Mesenchymal stem cell (in vitro differentiated cells and primary cell): ENCODE results near the gene CD47.
A peak's percentile ranks its signal among the peaks of the same experiment; 100 is the strongest.

ENCODE experiments used
- DNase-seq: peaks from one replicate; pipeline ENCODE4 v3.0.0-alpha.2; 2013
- H2AFZ ChIP-seq: one replicate; pipeline ENCODE4 v1.6.1; 2013; ENCODE audit warnings: low read depth, mild to moderate bottlenecking, control low read depth, inconsistent platforms, low read length, moderate library complexity
- H2AK5ac ChIP-seq: 2 replicates; pipeline ENCODE4 v1.6.1; 2013; ENCODE audit warnings: low read length, moderate library complexity, mild to moderate bottlenecking, inconsistent platforms; ENCODE audit not compliant: severe bottlenecking
- H2BK120ac ChIP-seq: one replicate; pipeline ENCODE4 v1.6.1; 2013; ENCODE audit warnings: low read depth, mild to moderate bottlenecking, inconsistent platforms, low read length, moderate library complexity
- H2BK12ac ChIP-seq, 2 experiments: one replicate each; pipeline ENCODE4 v1.6.1; 2013; ENCODE audit warnings: inconsistent platforms in 2 of 2, low read length in 2 of 2, mild to moderate bottlenecking in 2 of 2, moderate library complexity in 2 of 2, control low read depth in 1 of 2
- H2BK15ac ChIP-seq: one replicate; pipeline ENCODE4 v1.6.1; 2013; ENCODE audit warnings: mild to moderate bottlenecking, low read depth, inconsistent platforms; ENCODE audit not compliant: poor library complexity, severe bottlenecking
- H2BK5ac ChIP-seq: 2 replicates; pipeline ENCODE4 v1.6.1; 2013; ENCODE audit warnings: low read depth, mild to moderate bottlenecking, low read length, control low read depth, inconsistent platforms; ENCODE audit not compliant: poor library complexity, severe bottlenecking
- H3K14ac ChIP-seq, 2 experiments: one replicate each; pipeline ENCODE4 v1.6.1; 2013; ENCODE audit warnings: inconsistent platforms in 2 of 2, low read length in 2 of 2, control low read depth in 1 of 2, mild to moderate bottlenecking in 1 of 2, moderate library complexity in 1 of 2
- H3K18ac ChIP-seq, 2 experiments: one replicate each; pipeline ENCODE4 v1.6.1; 2013; ENCODE audit warnings: inconsistent platforms in 2 of 2, low read length in 2 of 2, control low read depth in 1 of 2, low read depth in 1 of 2, mild to moderate bottlenecking in 1 of 2
- H3K23ac ChIP-seq, 2 experiments: one replicate each; pipeline ENCODE4 v1.6.1; 2013; ENCODE audit warnings: inconsistent platforms in 2 of 2, low read length in 2 of 2, mild to moderate bottlenecking in 2 of 2, moderate library complexity in 2 of 2, control low read depth in 1 of 2
- H3K27ac ChIP-seq: 2 replicates; pipeline ENCODE4 v1.5.1; 2013; ENCODE audit warnings: mild to moderate bottlenecking, moderate library complexity, low read length, control low read depth, inconsistent platforms; ENCODE audit not compliant: poor library complexity, severe bottlenecking
- H3K27me3 ChIP-seq, 2 experiments: 2 replicates each; pipeline versions ENCODE4 v1.6.1 to v1.7.0; 2013; ENCODE audit warnings: low read length in 2 of 2, mild to moderate bottlenecking in 2 of 2, moderate library complexity in 2 of 2, control low read depth in 1 of 2, inconsistent platforms in 1 of 2; ENCODE audit not compliant: control insufficient read depth in 1 of 2, insufficient read depth in 1 of 2
- H3K36me3 ChIP-seq, 2 experiments: 2 replicates each; pipeline versions ENCODE4 v1.6.1 to v1.7.0; 2013; ENCODE audit warnings: low read length in 2 of 2, control low read depth in 1 of 2, inconsistent platforms in 1 of 2, low read depth in 1 of 2, mild to moderate bottlenecking in 1 of 2; ENCODE audit not compliant: insufficient read depth in 2 of 2, control insufficient read depth in 1 of 2
- H3K4ac ChIP-seq, 2 experiments: one replicate each; pipeline ENCODE4 v1.6.1; 2013; ENCODE audit warnings: inconsistent platforms in 2 of 2, low read length in 2 of 2, mild to moderate bottlenecking in 2 of 2, moderate library complexity in 2 of 2, control low read depth in 1 of 2, low read depth in 1 of 2
- H3K4me1 ChIP-seq: 2 replicates; pipeline ENCODE4 v1.6.1; 2013; ENCODE audit warnings: low read depth, low read length, control low read depth; ENCODE audit not compliant: control insufficient read depth, insufficient read depth
- H3K4me2 ChIP-seq: 2 replicates; pipeline ENCODE4 v1.6.1; 2013; ENCODE audit warnings: low read length, mild to moderate bottlenecking, inconsistent platforms; ENCODE audit not compliant: poor library complexity, severe bottlenecking
- H3K4me3 ChIP-seq, 2 experiments: 2 replicates each; pipeline versions ENCODE4 v1.5.1 to v1.7.0; 2013; ENCODE audit warnings: low read length in 2 of 2, mild to moderate bottlenecking in 2 of 2, control low read depth in 1 of 2, low read depth in 1 of 2; ENCODE audit not compliant: insufficient read depth in 1 of 2
- H3K79me1 ChIP-seq: replicated peaks from 2 replicates; pipeline ENCODE4 v1.6.1; 2013; ENCODE audit warnings: mild to moderate bottlenecking, control low read depth, low read length, inconsistent platforms; ENCODE audit not compliant: poor library complexity, severe bottlenecking
- H3K9ac ChIP-seq: 2 replicates; pipeline ENCODE4 v1.7.0; 2013; ENCODE audit warnings: mild to moderate bottlenecking, low read length, moderate library complexity
- H3K9me3 ChIP-seq: 2 replicates; pipeline ENCODE4 v1.7.0; 2013; ENCODE audit warnings: mild to moderate bottlenecking, low read length; ENCODE audit not compliant: control insufficient read depth
- H4K8ac ChIP-seq: one replicate; pipeline ENCODE4 v1.6.1; 2013; ENCODE audit warnings: inconsistent platforms, mild to moderate bottlenecking, low read length, moderate library complexity
- H4K91ac ChIP-seq: one replicate; pipeline ENCODE4 v1.6.1; 2013; ENCODE audit warnings: mild to moderate bottlenecking, low read length, inconsistent platforms
- WGBS: methylation state at CpG from one replicate; pipeline ENCODE4 v1.1.7; 2013; ENCODE audit warnings: mixed read lengths; 5-methylcytosine and 5-hydroxymethylcytosine counted together

Gene CD47

DNA sequence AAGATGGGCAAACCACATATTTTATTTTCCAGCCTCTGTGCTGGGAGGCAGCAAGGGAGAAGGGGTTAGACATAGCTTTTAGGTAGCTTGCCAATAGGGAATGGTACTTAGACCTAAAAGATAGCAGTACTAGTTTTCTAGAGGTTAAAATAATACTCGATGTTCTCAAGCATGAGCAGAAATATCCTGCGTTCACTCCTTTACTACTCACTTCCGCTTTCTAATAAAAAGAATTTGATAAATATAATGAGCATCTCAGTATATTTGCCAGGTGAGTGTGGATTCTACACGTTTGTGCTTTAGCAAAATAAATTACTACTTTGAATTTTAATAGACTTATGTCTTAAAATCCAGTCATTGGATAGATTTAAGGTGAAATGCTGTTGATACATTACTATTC, 39.4 kb upstream of the CD47 start:
- Histone ChIP-seq H2BK12ac (no peak overlapping the region), H2BK15ac (no peak overlapping the region), H2AK5ac (no peak overlapping the region), H3K4me3 (no peak overlapping the region), H2BK5ac (no peak overlapping the region), H4K91ac (no peak overlapping the region), H3K27ac (no peak overlapping the region), H3K9ac (peak overlapping the region; percentile 70), H3K4me1 (peaks cover 6% of the 10 kb centered on the region), H3K4ac (no peak overlapping the region), H3K79me1 (no peaks in the 10 kb centered on the region), H3K27me3 (no peaks in the 10 kb centered on the region), H2AFZ (no peak overlapping the region), H3K9me3 (no peaks in the 10 kb centered on the region), H3K4me2 (no peak overlapping the region), H3K14ac (no peak overlapping the region), H4K8ac (peak overlapping the region; percentile 21), H3K18ac (no peak overlapping the region), H2BK120ac (no peak overlapping the region), H3K36me3 (peaks cover 0 to 2% of the 10 kb centered on the region in 2 experiments), H3K23ac (no peak overlapping the region)
- no peak for DNase-seq
- WGBS, result 83% methylated on average over 1 of the region's 4 CpGs

DNA sequence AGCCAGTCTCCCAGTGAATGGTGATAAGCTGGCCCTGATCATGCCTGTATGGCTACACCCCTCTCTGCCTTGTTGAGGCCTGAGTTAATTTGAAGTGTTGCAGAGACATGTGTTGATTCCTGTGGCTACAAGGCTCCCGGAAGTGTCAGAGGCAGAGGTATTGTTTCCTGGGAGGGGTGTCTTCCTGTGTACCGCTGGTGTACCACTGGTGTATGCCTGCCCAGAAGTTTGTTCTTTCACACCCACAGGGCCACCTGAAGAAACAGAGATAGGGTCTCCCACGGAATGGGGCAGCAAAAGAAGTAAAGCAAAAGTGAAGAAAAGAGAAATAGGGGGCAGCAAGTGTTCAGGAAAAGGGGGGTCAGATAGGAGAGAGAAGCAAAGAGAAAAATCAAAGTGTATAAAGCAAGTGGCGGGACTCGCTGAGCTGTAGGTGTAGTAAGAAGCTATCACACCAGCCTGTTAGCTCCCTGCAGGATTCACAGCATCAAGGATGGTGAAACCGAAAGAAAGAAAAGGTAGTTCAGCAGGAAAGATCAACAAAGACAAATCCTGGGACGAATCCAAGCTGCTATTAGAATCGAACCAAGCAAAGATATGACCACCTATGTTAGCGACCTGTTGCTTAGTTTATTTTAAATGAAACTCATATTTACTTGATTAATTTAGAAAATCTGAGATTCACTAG, 36.6 kb upstream of the CD47 start:
- Histone ChIP-seq H3K27me3 (no peaks in the 10 kb centered on the region), H2BK5ac (no peak overlapping the region), H3K9me3 (no peaks in the 10 kb centered on the region), H3K18ac (no peak overlapping the region), H2BK120ac (no peak overlapping the region), H3K4ac (peak overlapping the region in 1 of 2 experiments; percentile 37), H4K8ac (no peak overlapping the region), H3K4me1 (peaks cover 6% of the 10 kb centered on the region), H3K79me1 (no peaks in the 10 kb centered on the region), H3K14ac (peak overlapping the region in 1 of 2 experiments; percentile 42), H3K4me3 (no peak overlapping the region), H2AK5ac (no peak overlapping the region), H2BK15ac (no peak overlapping the region), H3K27ac (no peak overlapping the region), H4K91ac (no peak overlapping the region), H3K36me3 (peaks cover 0 to 2% of the 10 kb centered on the region in 2 experiments), H3K4me2 (no peak overlapping the region), H2BK12ac (peak overlapping the region in 1 of 2 experiments; percentile 78), H3K9ac (no peak overlapping the region), H3K23ac (no peak overlapping the region), H2AFZ (peak overlapping the region; percentile 64)
- 73% methylated on average over 6 of the region's 9 CpGs for WGBS
- no peak for DNase-seq

DNA sequence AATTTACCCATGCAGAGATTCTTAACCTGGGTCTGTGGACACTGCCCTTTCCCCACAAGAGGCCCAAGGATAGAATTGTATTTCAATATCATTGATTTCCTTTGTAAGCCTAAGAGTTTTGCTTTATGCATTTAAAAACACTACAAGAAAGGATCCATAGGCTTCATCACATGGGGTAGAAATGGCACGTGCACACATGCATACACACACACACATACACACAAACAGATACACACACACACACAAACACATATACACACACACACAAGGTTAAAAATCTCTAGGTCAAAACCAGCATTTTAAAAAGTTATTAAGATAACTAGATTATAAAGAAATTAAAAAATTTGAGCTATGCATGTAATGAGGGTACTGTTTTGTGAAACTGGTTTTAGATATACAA, 35.5 kb upstream of the CD47 start:
- Histone ChIP-seq H3K18ac (no peak overlapping the region), H3K27ac (no peak overlapping the region), H2BK5ac (no peak overlapping the region), H2BK12ac (no peak overlapping the region), H3K4ac (no peak overlapping the region), H4K91ac (no peak overlapping the region), H2BK15ac (no peak overlapping the region), H3K4me1 (peaks cover under 1% of the 10 kb centered on the region), H3K23ac (no peak overlapping the region), H2BK120ac (no peak overlapping the region), H3K79me1 (no peaks in the 10 kb centered on the region), H4K8ac (no peak overlapping the region), H3K4me3 (no peak overlapping the region), H3K9me3 (no peaks in the 10 kb centered on the region), H3K9ac (no peak overlapping the region), H3K4me2 (no peak overlapping the region), H3K36me3 (peaks cover 0 to 2% of the 10 kb centered on the region in 2 experiments), H3K27me3 (no peaks in the 10 kb centered on the region), H2AK5ac (no peak overlapping the region), H3K14ac (no peak overlapping the region), H2AFZ (no peak overlapping the region)
- DNase-seq, result no peak
- 90% methylated on average over 1 of the region's 1 CpG for WGBS

DNA sequence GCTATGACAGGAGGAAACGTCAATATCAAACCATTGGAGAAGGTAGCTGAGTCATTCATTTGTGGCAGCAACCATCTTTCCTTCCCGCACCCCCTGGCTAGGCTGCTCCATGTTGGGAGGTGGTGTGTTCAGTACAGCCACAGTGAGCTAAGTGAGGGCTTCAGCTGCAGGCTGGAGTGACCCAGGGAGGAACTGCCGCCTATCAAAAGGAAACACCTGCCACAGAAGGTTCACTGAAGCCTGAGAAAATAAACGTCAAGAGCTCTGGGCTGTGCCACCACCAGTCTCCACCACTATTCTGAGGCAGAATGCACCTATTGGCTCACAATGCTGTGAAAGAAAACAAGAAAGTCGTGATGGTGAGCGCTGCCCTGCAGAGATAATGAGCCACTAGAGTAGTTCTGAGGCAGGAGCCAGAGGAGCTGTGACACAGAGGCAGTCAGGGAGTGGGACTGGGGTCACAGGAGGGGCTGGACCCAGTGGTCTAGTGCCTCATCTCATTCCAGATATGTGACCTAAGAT, 34.8 kb upstream of the CD47 start:
- H3K9ac ChIP-seq, result no peak overlapping the region

More for the DNA sequence above, 34.8 kb upstream of the CD47 start:
- no peak overlapping the region for H3K27ac ChIP-seq
- 89% methylated on average over 6 of the region's 6 CpGs for WGBS
- no peaks in the 10 kb centered on the region for H3K9me3 ChIP-seq
- H2AK5ac ChIP-seq, result no peak overlapping the region
- peak overlapping the region in 1 of 2 experiments; percentile 5 for H3K18ac ChIP-seq
- no peak for DNase-seq
- H3K4me1 ChIP-seq, result no peaks in the 10 kb centered on the region
- H2BK15ac ChIP-seq, result no peak overlapping the region
- H3K36me3 ChIP-seq, result peaks cover 0 to 2% of the 10 kb centered on the region in 2 experiments
- H4K91ac ChIP-seq, result no peak overlapping the region
- no peaks in the 10 kb centered on the region for H3K27me3 ChIP-seq
- H3K14ac ChIP-seq, result peak overlapping the region in 1 of 2 experiments; percentile 59
- no peak overlapping the region for H3K4ac ChIP-seq
- no peak overlapping the region for H2BK5ac ChIP-seq
- no peak overlapping the region for H3K4me3 ChIP-seq
- no peak overlapping the region for H3K4me2 ChIP-seq
- no peak overlapping the region for H2AFZ ChIP-seq
- H3K23ac ChIP-seq, result no peak overlapping the region
- no peak overlapping the region for H2BK12ac ChIP-seq
- H3K79me1 ChIP-seq, result no peaks in the 10 kb centered on the region
- no peak overlapping the region for H2BK120ac ChIP-seq
- no peak overlapping the region for H4K8ac ChIP-seq
